HG03521 (cell line): ENCODE data around the gene LUC7L.
"Not testable (repeated sequence)": the region's sequence is repeated elsewhere in the genome, so short reads cannot be mapped to it uniquely, and the experiment has no call there.

Experiments
- ATAC-seq: cut with Tn5 transposase; IDR thresholded peaks from one replicate; pipeline ENCODE4 v1.9.1; 2021; ENCODE audit warnings: mild to moderate bottlenecking, moderate library complexity; ENCODE audit not compliant: unreplicated experiment

The LUC7L gene

DNA sequence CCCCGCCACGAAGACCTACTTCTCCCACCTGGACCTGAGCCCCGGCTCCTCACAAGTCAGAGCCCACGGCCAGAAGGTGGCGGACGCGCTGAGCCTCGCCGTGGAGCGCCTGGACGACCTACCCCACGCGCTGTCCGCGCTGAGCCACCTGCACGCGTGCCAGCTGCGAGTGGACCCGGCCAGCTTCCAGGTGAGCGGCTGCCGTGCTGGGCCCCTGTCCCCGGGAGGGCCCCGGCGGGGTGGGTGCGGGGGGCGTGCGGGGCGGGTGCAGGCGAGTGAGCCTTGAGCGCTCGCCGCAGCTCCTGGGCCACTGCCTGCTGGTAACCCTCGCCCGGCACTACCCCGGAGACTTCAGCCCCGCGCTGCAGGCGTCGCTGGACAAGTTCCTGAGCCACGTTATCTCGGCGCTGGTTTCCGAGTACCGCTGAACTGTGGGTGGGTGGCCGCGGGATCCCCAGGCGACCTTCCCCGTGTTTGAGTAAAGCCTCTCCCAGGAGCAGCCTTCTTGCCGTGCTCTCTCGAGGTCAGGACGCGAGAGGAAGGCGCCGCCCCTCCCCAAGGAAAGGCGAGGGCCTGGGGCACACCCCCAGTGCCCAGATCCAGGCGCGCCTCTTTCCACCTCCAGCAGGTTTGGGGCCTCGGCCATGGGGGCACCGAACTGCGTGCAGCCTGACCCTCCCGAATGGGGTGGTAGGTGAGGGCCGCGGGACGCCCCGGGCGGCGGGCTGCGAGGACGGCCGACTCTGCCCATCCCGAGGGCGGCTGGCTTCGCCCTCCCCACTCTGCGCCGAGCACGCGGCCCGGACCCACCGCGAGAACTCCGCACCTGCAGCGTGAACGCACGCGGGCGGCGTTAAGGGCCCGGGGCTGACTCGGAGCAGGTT, 48.3 kb downstream of the LUC7L start:
- ATAC-seq = no peak

DNA sequence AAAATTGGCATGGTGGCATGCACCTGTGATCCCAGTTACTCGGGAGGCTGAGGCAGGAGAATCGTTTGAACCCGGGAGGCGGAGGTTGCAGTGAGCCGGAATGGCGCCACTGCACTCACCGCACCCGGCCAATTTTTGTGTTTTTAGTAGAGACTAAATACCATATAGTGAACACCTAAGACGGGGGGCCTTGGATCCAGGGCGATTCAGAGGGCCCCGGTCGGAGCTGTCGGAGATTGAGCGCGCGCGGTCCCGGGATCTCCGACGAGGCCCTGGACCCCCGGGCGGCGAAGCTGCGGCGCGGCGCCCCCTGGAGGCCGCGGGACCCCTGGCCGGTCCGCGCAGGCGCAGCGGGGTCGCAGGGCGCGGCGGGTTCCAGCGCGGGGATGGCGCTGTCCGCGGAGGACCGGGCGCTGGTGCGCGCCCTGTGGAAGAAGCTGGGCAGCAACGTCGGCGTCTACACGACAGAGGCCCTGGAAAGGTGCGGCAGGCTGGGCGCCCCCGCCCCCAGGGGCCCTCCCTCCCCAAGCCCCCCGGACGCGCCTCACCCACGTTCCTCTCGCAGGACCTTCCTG, 49.1 kb downstream of the LUC7L start, which contains the start of gene HBQ1:
Gene HBQ1 (plus strand): TSS at position 359 of the 575 bp plus-strand sequence. CDS start 28 bp downstream, at position 387.
- no peak for ATAC-seq

DNA sequence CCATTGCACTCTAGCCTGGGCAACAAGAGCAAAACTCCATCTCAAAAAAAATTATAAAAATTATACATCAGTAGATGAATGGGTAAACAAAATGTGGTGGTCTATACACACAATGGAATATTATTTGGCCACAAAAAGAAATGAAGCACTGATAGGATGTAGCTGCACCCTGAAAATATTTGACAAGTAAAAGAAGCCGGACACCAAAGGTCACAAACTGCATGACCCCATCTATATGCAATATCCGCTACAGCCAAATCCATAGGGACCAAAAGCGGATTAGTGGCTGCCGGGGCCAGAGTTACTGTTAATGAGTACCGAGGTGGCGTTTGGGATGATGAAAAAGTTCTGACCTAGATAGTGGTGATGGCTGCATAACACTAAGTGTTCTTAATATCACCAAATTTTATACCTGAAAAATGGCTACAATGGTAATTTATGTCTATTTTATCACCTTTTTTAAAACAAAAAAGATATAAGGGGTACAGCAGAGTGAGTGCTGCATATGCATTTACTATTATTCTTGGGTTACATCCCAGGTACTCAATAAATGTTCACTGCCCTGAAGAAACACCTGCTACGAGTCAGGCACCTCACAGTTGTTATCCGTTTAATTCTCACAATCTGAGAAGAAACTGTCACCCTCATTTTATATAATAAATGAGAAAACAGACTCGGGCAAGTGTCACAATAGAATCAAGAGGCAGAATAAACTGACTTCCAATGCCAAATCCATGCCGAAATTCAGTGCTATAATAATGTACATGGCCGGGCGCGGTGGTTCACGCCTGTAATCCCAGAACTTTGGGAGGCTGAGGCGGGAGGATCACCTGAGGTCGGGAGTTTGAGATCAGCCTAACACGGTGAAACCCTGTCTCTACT, 49.8 kb downstream of the LUC7L start:
- ATAC-seq = no peak

DNA sequence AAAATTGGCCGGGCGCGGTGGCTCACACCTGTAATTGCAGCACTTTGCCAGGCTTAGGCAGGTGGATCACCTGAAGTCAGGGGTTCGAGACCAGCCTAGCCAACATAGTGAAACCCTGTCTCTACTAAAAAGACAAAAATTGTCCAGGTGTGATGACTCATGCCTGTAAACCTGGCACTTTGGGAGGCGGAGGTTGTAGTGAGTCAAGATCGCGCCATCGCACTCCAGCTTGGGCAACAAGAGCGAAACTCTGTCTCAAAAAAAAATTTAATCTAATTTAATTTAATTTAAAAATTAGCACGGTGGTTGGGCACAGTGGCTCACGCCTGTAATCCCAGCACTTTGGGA, 50.6 kb downstream of the LUC7L start:
- ATAC-seq = no peak

DNA sequence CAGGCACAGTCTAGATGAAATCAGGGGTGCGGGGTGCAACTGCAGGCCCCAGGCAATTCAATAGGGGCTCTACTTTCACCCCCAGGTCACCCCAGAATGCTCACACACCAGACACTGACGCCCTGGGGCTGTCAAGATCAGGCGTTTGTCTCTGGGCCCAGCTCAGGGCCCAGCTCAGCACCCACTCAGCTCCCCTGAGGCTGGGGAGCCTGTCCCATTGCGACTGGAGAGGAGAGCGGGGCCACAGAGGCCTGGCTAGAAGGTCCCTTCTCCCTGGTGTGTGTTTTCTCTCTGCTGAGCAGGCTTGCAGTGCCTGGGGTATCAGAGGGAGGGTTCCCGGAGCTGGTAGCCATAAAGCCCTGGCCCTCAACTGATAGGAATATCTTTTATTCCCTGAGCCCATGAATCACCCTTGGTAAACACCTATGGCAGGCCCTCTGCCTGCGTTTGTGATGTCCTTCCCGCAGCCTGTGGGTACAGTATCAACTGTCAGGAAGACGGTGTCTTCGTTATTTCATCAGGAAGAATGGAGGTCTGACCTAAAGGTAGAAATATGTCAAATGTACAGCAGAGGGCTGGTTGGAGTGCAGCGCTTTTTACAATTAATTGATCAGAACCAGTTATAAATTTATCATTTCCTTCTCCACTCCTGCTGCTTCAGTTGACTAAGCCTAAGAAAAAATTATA, 51.1 kb downstream of the LUC7L start:
- no peak for ATAC-seq

DNA sequence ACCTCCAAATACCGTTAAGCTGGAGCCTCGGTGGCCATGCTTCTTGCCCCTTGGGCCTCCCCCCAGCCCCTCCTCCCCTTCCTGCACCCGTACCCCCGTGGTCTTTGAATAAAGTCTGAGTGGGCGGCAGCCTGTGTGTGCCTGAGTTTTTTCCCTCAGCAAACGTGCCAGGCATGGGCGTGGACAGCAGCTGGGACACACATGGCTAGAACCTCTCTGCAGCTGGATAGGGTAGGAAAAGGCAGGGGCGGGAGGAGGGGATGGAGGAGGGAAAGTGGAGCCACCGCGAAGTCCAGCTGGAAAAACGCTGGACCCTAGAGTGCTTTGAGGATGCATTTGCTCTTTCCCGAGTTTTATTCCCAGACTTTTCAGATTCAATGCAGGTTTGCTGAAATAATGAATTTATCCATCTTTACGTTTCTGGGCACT, 51.8 kb downstream of the LUC7L start:
- no peak for ATAC-seq

DNA sequence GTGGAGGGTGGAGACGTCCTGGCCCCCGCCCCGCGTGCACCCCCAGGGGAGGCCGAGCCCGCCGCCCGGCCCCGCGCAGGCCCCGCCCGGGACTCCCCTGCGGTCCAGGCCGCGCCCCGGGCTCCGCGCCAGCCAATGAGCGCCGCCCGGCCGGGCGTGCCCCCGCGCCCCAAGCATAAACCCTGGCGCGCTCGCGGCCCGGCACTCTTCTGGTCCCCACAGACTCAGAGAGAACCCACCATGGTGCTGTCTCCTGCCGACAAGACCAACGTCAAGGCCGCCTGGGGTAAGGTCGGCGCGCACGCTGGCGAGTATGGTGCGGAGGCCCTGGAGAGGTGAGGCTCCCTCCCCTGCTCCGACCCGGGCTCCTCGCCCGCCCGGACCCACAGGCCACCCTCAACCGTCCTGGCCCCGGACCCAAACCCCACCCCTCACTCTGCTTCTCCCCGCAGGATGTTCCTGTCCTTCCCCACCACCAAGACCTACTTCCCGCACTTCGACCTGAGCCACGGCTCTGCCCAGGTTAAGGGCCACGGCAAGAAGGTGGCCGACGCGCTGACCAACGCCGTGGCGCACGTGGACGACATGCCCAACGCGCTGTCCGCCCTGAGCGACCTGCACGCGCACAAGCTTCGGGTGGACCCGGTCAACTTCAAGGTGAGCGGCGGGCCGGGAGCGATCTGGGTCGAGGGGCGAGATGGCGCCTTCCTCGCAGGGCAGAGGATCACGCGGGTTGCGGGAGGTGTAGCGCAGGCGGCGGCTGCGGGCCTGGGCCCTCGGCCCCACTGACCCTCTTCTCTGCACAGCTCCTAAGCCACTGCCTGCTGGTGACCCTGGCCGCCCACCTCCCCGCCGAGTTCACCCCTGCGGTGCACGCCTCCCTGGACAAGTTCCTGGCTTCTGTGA, 52.5 kb downstream of the LUC7L start, which contains the start of gene HBA1:
Gene HBA1 (plus strand): TSS at position 204 of the 906 bp plus-strand sequence. CDS start 37 bp downstream, at position 241.
- ATAC-seq = not testable (repeated sequence)

DNA sequence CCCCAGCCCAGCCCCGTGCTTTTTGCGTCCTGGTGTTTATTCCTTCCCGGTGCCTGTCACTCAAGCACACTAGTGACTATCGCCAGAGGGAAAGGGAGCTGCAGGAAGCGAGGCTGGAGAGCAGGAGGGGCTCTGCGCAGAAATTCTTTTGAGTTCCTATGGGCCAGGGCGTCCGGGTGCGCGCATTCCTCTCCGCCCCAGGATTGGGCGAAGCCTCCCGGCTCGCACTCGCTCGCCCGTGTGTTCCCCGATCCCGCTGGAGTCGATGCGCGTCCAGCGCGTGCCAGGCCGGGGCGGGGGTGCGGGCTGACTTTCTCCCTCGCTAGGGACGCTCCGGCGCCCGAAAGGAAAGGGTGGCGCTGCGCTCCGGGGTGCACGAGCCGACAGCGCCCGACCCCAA, 53.2 kb downstream of the LUC7L start:
- ATAC-seq = not testable (repeated sequence)

DNA sequence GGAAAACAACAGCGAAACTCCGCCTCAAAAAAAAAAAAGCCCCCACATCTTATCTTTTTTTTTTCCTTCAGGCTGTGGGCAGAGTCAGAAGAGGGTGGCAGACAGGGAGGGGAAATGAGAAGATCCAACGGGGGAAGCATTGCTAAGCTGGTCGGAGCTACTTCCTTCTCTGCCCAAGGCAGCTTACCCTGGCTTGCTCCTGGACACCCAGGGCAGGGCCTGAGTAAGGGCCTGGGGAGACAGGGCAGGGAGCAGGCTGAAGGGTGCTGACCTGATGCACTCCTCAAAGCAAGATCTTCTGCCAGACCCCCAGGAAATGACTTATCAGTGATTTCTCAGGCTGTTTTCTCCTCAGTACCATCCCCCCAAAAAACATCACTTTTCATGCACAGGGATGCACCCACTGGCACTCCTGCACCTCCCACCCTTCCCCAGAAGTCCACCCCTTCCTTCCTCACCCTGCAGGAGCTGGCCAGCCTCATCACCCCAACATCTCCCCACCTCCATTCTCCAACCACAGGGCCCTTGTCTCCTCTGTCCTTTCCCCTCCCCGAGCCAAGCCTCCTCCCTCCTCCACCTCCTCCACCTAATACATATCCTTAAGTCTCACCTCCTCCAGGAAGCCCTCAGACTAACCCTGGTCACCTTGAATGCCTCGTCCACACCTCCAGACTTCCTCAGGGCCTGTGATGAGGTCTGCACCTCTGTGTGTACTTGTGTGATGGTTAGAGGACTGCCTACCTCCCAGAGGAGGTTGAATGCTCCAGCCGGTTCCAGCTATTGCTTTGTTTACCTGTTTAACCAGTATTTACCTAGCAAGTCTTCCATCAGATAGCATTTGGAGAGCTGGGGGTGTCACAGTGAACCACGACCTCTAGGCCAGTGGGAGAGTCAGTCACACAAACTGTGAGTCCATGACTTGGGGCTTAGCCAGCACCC, 54.0 kb downstream of the LUC7L start:
- no peak for ATAC-seq

DNA sequence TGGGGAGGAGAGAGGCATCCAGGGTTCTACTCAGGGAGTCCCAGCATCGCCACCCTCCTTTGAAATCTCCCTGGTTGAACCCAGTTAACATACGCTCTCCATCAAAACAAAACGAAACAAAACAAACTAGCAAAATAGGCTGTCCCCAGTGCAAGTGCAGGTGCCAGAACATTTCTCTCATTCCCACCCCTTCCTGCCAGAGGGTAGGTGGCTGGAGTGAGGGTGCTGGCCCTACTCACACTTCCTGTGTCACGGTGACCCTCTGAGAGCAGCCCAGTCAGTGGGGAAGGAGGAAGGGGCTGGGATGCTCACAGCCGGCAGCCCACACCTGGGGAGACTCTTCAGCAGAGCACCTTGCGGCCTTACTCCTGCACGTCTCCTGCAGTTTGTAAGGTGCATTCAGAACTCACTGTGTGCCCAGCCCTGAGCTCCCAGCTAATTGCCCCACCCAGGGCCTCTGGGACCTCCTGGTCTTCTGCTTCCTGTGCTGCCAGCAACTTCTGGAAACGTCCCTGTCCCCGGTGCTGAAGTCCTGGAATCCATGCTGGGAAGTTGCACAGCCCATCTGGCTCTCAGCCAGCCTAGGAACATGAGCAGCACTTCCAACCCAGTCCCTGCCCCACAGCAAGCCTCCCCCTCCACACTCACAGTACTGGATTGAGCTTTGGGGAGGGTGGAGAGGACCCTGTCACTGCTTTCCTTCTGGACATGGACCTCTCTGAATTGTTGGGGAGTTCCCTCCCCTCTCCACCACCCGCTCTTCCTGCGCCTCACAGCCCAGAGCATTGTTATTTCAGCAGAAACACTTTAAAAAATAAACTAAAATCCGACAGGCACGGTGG, 55.1 kb downstream of the LUC7L start:
- ATAC-seq = not testable (repeated sequence)

DNA sequence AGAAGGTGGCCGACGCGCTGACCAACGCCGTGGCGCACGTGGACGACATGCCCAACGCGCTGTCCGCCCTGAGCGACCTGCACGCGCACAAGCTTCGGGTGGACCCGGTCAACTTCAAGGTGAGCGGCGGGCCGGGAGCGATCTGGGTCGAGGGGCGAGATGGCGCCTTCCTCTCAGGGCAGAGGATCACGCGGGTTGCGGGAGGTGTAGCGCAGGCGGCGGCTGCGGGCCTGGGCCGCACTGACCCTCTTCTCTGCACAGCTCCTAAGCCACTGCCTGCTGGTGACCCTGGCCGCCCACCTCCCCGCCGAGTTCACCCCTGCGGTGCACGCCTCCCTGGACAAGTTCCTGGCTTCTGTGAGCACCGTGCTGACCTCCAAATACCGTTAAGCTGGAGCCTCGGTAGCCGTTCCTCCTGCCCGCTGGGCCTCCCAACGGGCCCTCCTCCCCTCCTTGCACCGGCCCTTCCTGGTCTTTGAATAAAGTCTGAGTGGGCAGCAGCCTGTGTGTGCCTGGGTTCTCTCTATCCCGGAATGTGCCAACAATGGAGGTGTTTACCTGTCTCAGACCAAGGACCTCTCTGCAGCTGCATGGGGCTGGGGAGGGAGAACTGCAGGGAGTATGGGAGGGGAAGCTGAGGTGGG, 55.9 kb downstream of the LUC7L start:
- ATAC-seq = not testable (repeated sequence)

DNA sequence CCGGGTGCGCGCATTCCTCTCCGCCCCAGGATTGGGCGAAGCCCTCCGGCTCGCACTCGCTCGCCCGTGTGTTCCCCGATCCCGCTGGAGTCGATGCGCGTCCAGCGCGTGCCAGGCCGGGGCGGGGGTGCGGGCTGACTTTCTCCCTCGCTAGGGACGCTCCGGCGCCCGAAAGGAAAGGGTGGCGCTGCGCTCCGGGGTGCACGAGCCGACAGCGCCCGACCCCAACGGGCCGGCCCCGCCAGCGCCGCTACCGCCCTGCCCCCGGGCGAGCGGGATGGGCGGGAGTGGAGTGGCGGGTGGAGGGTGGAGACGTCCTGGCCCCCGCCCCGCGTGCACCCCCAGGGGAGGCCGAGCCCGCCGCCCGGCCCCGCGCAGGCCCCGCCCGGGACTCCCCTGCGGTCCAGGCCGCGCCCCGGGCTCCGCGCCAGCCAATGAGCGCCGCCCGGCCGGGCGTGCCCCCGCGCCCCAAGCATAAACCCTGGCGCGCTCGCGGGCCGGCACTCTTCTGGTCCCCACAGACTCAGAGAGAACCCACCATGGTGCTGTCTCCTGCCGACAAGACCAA, 56.8 kb downstream of the LUC7L start, which contains the start of gene HBA2:
Gene HBA2 (plus strand): TSS at position 503 of the 568 bp plus-strand sequence. CDS start 37 bp downstream, at position 540.
- not testable (repeated sequence) for ATAC-seq

DNA sequence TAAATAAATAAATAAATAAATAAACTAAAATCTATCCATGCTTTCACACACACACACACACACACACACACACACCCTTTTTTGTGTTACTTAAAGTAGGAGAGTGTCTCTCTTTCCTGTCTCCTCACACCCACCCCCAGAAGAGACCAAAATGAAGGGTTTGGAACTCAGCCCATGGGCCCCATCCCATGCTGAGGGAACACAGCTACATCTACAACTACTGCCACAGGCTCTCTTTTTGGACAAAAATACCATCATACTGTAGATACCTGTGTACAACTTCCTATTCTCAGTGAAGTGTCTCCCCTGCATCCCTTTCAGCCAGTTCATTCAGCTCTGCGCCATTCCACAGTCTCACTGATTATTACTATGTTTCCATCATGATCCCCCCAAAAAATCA, 58.5 kb downstream of the LUC7L start:
- no peak for ATAC-seq

DNA sequence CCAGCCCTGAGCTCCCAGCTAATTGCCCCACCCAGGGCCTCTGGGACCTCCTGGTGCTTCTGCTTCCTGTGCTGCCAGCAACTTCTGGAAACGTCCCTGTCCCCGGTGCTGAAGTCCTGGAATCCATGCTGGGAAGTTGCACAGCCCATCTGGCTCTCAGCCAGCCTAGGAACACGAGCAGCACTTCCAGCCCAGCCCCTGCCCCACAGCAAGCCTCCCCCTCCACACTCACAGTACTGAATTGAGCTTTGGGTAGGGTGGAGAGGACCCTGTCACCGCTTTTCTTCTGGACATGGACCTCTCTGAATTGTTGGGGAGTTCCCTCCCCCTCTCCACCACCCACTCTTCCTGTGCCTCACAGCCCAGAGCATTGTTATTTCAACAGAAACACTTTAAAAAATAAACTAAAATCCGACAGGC, 59.2 kb downstream of the LUC7L start:
- not testable (repeated sequence) for ATAC-seq

DNA sequence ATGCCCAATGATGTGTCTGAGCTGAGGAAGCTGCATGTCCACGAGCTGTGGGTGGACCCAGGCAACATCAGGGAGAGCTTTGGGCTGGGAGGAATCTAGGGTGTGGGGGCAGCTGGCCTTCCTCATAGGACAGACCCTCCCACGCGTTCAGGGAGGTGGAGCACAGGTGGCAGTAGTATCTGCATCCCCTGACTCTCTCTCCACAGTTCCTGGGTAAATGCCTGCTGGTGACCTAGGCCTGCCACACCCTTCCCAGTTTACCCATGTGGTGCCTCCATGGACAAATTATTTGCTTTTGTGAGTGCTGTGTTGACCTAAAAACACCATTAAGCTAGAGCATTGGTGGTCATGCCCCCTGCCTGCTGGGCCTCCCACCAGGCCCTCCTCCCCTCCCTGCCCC, 60.2 kb downstream of the LUC7L start:
- ATAC-seq = no peak

DNA sequence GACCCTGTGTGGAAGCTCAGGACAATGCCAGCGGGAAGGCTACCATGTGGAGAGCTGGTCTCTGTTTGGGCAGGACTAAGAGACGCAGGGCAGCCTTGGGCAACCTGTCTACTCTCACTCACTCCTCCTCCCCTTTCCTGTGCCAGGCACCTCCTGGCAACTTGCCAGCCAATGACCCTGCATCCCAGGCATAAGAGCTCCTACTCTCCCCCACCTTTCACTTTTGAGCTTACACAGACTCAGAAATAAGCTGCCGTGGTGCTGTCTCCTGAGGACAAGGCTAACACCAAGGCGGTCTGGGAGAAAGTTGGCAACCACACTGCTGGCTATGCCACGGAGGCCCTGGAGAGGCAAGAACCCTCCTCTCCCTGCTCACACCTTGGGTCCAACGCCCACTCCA, 60.8 kb downstream of the LUC7L start:
- no peak for ATAC-seq
